Karpas-422 (cell line): ENCODE results near the gene DGKQ. TPM values are rescaled to one million over a fixed set of nuclear protein-coding genes. Genes with fewer than 3 reads are reported as not detected.
"Not testable (repeated sequence)": the region's sequence is repeated elsewhere in the genome, so short reads cannot be mapped to it uniquely, and the experiment has no call there.

ENCODE experiments used
- DNase-seq: peaks from one replicate; pipeline ENCODE4 v3.0.0-alpha.2; 2015
- H2AFZ ChIP-seq: fragments of 200-600 bp; sonication (generic); 2 replicates; pipeline ENCODE4 v1.6.1; 2014; ENCODE audit warnings: antibody characterized with exemption, low read length, mixed read lengths
- H3K27ac ChIP-seq: fragments of 200-600 bp; sonication (generic); 2 replicates; pipeline ENCODE4 v1.5.1; 2014; ENCODE audit warnings: mild to moderate bottlenecking, low read length, moderate library complexity
- H3K27me3 ChIP-seq: fragments of 200-600 bp; sonication (generic); 2 replicates; pipeline ENCODE4 v1.6.1; 2014; ENCODE audit warnings: low read length, mixed read lengths
- H3K36me3 ChIP-seq: fragments of 200-600 bp; sonication (generic); 2 replicates; pipeline ENCODE4 v1.6.1; 2014; ENCODE audit warnings: low read length, mixed read lengths; ENCODE audit not compliant: insufficient read depth
- H3K4me1 ChIP-seq: fragments of 200-600 bp; sonication (generic); 2 replicates; pipeline ENCODE4 v1.6.1; 2014; ENCODE audit warnings: mild to moderate bottlenecking, low read length, mixed read lengths
- H3K4me2 ChIP-seq: fragments of 200-600 bp; sonication (generic); 2 replicates; pipeline ENCODE4 v1.6.1; 2014; ENCODE audit warnings: low read length, low read depth, mild to moderate bottlenecking; ENCODE audit not compliant: poor library complexity, severe bottlenecking
- H3K4me3 ChIP-seq: fragments of 200-600 bp; sonication (generic); 2 replicates; pipeline ENCODE4 v1.5.1; 2014; ENCODE audit warnings: mild to moderate bottlenecking, antibody characterized with exemption, low read length, mixed read lengths
- H3K79me2 ChIP-seq: fragments of 200-600 bp; sonication (generic); 2 replicates; pipeline ENCODE4 v1.6.1; 2014; ENCODE audit warnings: mild to moderate bottlenecking, low read length, mixed read lengths
- H3K9ac ChIP-seq: fragments of 200-600 bp; sonication (generic); 2 replicates; pipeline ENCODE4 v1.6.0; 2014; ENCODE audit warnings: low read length
- H3K9me2 ChIP-seq: fragments of 200-600 bp; sonication (generic), shearing (Covaris generic); replicated peaks from 2 replicates; pipeline ENCODE4 v1.6.0; 2014; ENCODE audit warnings: mild to moderate bottlenecking, low read length, moderate library complexity; ENCODE audit not compliant: insufficient read depth
- H3K9me3 ChIP-seq: fragments of 300-700, 200-600 bp; sonication (generic); 2 replicates; pipeline ENCODE4 v1.6.1; 2014; ENCODE audit warnings: low read length, mixed read lengths
- H4K20me1 ChIP-seq: fragments of 200-600 bp; sonication (generic); 2 replicates; pipeline ENCODE4 v1.6.1; 2014; ENCODE audit warnings: mild to moderate bottlenecking, antibody characterized with exemption, low read length, low read depth; ENCODE audit not compliant: insufficient read depth
- total RNA-seq: library from RNA; depleted of rRNA; stranded (reverse); fragments of >200 nt; shearing (Covaris generic); gene quantifications from 2 replicates; pipeline ENCODE4 v1.2.3, GENCODE V29; 2014; ENCODE audit warnings: low replicate concordance

Gene DGKQ
- total RNA-seq, 1 experiment from 2014 or later = 5.8 TPM

GRCh38 chr4:926538-926937 is 46.8 kb downstream of the DGKQ start:
- Histone ChIP-seq H3K4me2 (no peak overlapping the region), H4K20me1 (peaks cover 42% of the 10 kb centered on the region), H3K27ac (no peak overlapping the region), H2AFZ (no peak overlapping the region), H3K4me1 (peaks cover 52% of the 10 kb centered on the region), H3K9me3 (no peaks in the 10 kb centered on the region), H3K79me2 (peaks cover 90% of the 10 kb centered on the region), H3K9ac (no peak overlapping the region), H3K4me3 (no peak overlapping the region), H3K27me3 (no peaks in the 10 kb centered on the region), H3K36me3 (peaks cover 3% of the 10 kb centered on the region; the same call in 1 of the 2 replicates), H3K9me2 (no peaks in the 10 kb centered on the region)
- peak; percentile 70 for DNase-seq

GRCh38 chr4:925771-926500 is 47.4 kb downstream of the DGKQ start:
- no peak overlapping the region for H2AFZ ChIP-seq
- H3K27me3 ChIP-seq = no peaks in the 10 kb centered on the region
- DNase-seq = no peak
- H3K36me3 ChIP-seq = peaks cover 3% of the 10 kb centered on the region; the same call in 1 of the 2 replicates
- no peaks in the 10 kb centered on the region for H3K9me3 ChIP-seq
- no peaks in the 10 kb centered on the region for H3K9me2 ChIP-seq
- no peak overlapping the region for H3K9ac ChIP-seq
- H3K27ac ChIP-seq = no peak overlapping the region
- peaks cover 50% of the 10 kb centered on the region for H3K4me1 ChIP-seq
- H3K79me2 ChIP-seq = peaks cover 90% of the 10 kb centered on the region
- no peak overlapping the region for H3K4me3 ChIP-seq
- no peak overlapping the region for H3K4me2 ChIP-seq
- H4K20me1 ChIP-seq = peaks cover 36% of the 10 kb centered on the region

- no peaks in the 10 kb centered on the region for H3K27me3 ChIP-seq
- H3K9me3 ChIP-seq = no peaks in the 10 kb centered on the region
- H3K9ac ChIP-seq = no peak overlapping the region
- H3K4me3 ChIP-seq = no peak overlapping the region
- H4K20me1 ChIP-seq = peaks cover 28% of the 10 kb centered on the region; the same call in 1 of the 2 replicates
- H3K36me3 ChIP-seq = peaks cover 3% of the 10 kb centered on the region; the same call in 1 of the 2 replicates
- H3K27ac ChIP-seq = no peak overlapping the region
- peaks cover 42% of the 10 kb centered on the region for H3K4me1 ChIP-seq
- no peak overlapping the region for H2AFZ ChIP-seq
- no peaks in the 10 kb centered on the region for H3K9me2 ChIP-seq
- no peak overlapping the region for H3K4me2 ChIP-seq
- DNase-seq = no peak
- H3K79me2 ChIP-seq = peaks cover 89% of the 10 kb centered on the region
Observed at GRCh38 chr4:925171-925570, 48.2 kb downstream of the DGKQ start.

GRCh38 chr4:924107-925096 is 49.0 kb downstream of the DGKQ start:
- H3K9me3 ChIP-seq = no peaks in the 10 kb centered on the region
- H4K20me1 ChIP-seq = peaks cover 20% of the 10 kb centered on the region; the same call in 1 of the 2 replicates
- no peak overlapping the region for H2AFZ ChIP-seq
- H3K27me3 ChIP-seq = no peaks in the 10 kb centered on the region
- peaks cover 35% of the 10 kb centered on the region for H3K4me1 ChIP-seq
- peaks cover 3% of the 10 kb centered on the region; the same call in 1 of the 2 replicates for H3K36me3 ChIP-seq
- H3K9me2 ChIP-seq = no peaks in the 10 kb centered on the region
- H3K4me3 ChIP-seq = no peak overlapping the region
- H3K4me2 ChIP-seq = no peak overlapping the region
- H3K27ac ChIP-seq = no peak overlapping the region
- no peak for DNase-seq
- peaks cover 89% of the 10 kb centered on the region for H3K79me2 ChIP-seq
- H3K9ac ChIP-seq = no peak overlapping the region

GRCh38 chr4:921830-922331 is 51.5 kb downstream of the DGKQ start:
- no peak overlapping the region for H3K27ac ChIP-seq
- H3K4me3 ChIP-seq = no peak overlapping the region
- H2AFZ ChIP-seq = no peak overlapping the region
- DNase-seq = no peak
- H3K4me2 ChIP-seq = no peak overlapping the region
- H3K9me3 ChIP-seq = 0 out of 2 replicates have a peak, but pooled peaks cover 3% of the 10 kb centered on the region
- H3K4me1 ChIP-seq = peaks cover 35% of the 10 kb centered on the region
- peaks cover 12% of the 10 kb centered on the region; the same call in 1 of the 2 replicates for H4K20me1 ChIP-seq
- H3K27me3 ChIP-seq = no peaks in the 10 kb centered on the region
- no peak overlapping the region for H3K9ac ChIP-seq
- H3K79me2 ChIP-seq = peaks cover 94% of the 10 kb centered on the region
- H3K9me2 ChIP-seq = no peaks in the 10 kb centered on the region
- H3K36me3 ChIP-seq = peaks cover 3% of the 10 kb centered on the region; the same call in 1 of the 2 replicates

GRCh38 chr4:919004-919680 is 54.2 kb downstream of the DGKQ start:
- H3K9ac ChIP-seq, H3K27me3 ChIP-seq, H3K27ac ChIP-seq, DNase-seq, H4K20me1 ChIP-seq, H3K9me3 ChIP-seq, H3K4me2 ChIP-seq, H3K36me3 ChIP-seq, H2AFZ ChIP-seq, H3K9me2 ChIP-seq, H3K4me3 ChIP-seq: not testable (repeated sequence)
- Histone ChIP-seq H3K79me2 (peaks cover 97% of the 10 kb centered on the region), H3K4me1 (peaks cover 36% of the 10 kb centered on the region)

- H3K9ac ChIP-seq, H4K20me1 ChIP-seq, H2AFZ ChIP-seq, H3K4me2 ChIP-seq, H3K36me3 ChIP-seq, H3K27me3 ChIP-seq, H3K27ac ChIP-seq, H3K4me3 ChIP-seq, DNase-seq, H3K9me3 ChIP-seq, H3K9me2 ChIP-seq: not testable (repeated sequence)
- peaks cover 93% of the 10 kb centered on the region for H3K79me2 ChIP-seq
- peaks cover 33% of the 10 kb centered on the region for H3K4me1 ChIP-seq
Observed at GRCh38 chr4:918591-918990, 54.8 kb downstream of the DGKQ start.
